BLaER1 treated with 17β-estradiol and CSF1 and Interleukin-3, amounts not matched to agents 10 nM and 100 nM (cell line): Measurements from ENCODE around the gene TLX1.

Experiments
- H3K27ac ChIP-seq, 11 experiments: shearing (Covaris generic); formaldehyde crosslinking; 2 replicates each; pipeline ENCODE4 v1.8.1; 2022
- H3K27me3 ChIP-seq, 11 experiments: shearing (Covaris generic); formaldehyde crosslinking; 2 replicates each; pipeline ENCODE4 v1.8.1; 2022
- H3K36me3 ChIP-seq, 11 experiments: shearing (Covaris generic); formaldehyde crosslinking; 2 replicates each; pipeline ENCODE4 v1.8.1; 2022
- H3K4me1 ChIP-seq, 10 experiments: shearing (Covaris generic); formaldehyde crosslinking; 2 replicates each; pipeline ENCODE4 v1.8.1; 2022
- H3K4me2 ChIP-seq, 11 experiments: shearing (Covaris generic); formaldehyde crosslinking; 2 replicates each; pipeline ENCODE4 v1.8.1; 2022
- H3K4me3 ChIP-seq, 10 experiments: shearing (Covaris generic); formaldehyde crosslinking; 2 replicates each; pipeline ENCODE4 v1.8.1; 2022
- H3K9ac ChIP-seq, 11 experiments: shearing (Covaris generic); formaldehyde crosslinking; 2 replicates each; pipeline ENCODE4 v1.8.1; 2022
- H3K9me3 ChIP-seq, 11 experiments: shearing (Covaris generic); formaldehyde crosslinking; replicated peaks in 1 of 11; 2 replicates each; pipeline ENCODE4 v1.8.1; 2022
- H4K20me1 ChIP-seq, 11 experiments: shearing (Covaris generic); formaldehyde crosslinking; 2 replicates each; pipeline ENCODE4 v1.8.1; 2022
- Cebpa-rat ChIP-seq, 11 experiments: shearing (Covaris generic); IDR thresholded peaks; 2 replicates each; pipeline ENCODE4 v1.8.1; 2022

Gene TLX1

GRCh38 chr10:101124933-101125332, 6.2 kb upstream of the TLX1 start:
- peaks cover 24 to 39% (median 32%) of the 10 kb centered on the region in 10 experiments; a peak in 19 of 20 replicates for H3K4me1 ChIP-seq
- TF ChIP-seq Cebpa-rat (IDR thresholded peaks at IDR 0.05): no peak
- peak overlapping the region in 1 of 11 experiments; percentile 12; a peak in 1 of 22 replicates for H3K4me2 ChIP-seq
- H3K27ac ChIP-seq: no peak overlapping the region
- peaks cover 0 to 19% (median 3%) of the 10 kb centered on the region in 11 experiments; a peak in 8 of 22 replicates for H3K9me3 ChIP-seq
- H3K27me3 ChIP-seq: peaks cover 100% of the 10 kb centered on the region in 11 experiments
- H3K9ac ChIP-seq: no peak overlapping the region
- peaks cover 0 to 71% (median 53%) of the 10 kb centered on the region in 11 experiments; a peak in 15 of 22 replicates for H4K20me1 ChIP-seq
- H3K36me3 ChIP-seq: no peaks in the 10 kb centered on the region
- no peak overlapping the region for H3K4me3 ChIP-seq

- Histone ChIP-seq H3K27me3 (peaks cover 100% of the 10 kb centered on the region in 11 experiments), H3K9ac (no peak overlapping the region), H3K4me3 (no peak overlapping the region), H3K36me3 (no peaks in the 10 kb centered on the region), H3K4me2 (no peak overlapping the region), H3K4me1 (peaks cover 18 to 28% (median 20%) of the 10 kb centered on the region in 10 experiments; a peak in 18 of 20 replicates), H3K27ac (no peak overlapping the region), H3K9me3 (peaks cover 0 to 19% (median 11%) of the 10 kb centered on the region in 11 experiments; a peak in 8 of 22 replicates), H4K20me1 (peaks cover 0 to 78% (median 60%) of the 10 kb centered on the region in 11 experiments; a peak in 16 of 22 replicates)
- no peak for TF ChIP-seq Cebpa-rat (IDR thresholded peaks at IDR 0.05)
Measured at GRCh38 chr10:101126684-101127628, 4.1 kb upstream of the TLX1 start.

GRCh38 chr10:101130141-101130540, 959 bp upstream of the TLX1 start:
- Histone ChIP-seq H3K27me3 (peaks cover 100% of the 10 kb centered on the region in 11 experiments), H3K27ac (no peak overlapping the region)

GRCh38 chr10:101131962-101132635, 999 bp downstream of the TLX1 start:
- Histone ChIP-seq H3K4me3 (peak overlapping the region in 1 of 10 experiments; percentile 24; a peak in 1 of 20 replicates), H3K4me1 (peaks cover 0 to 46% (median 24%) of the 10 kb centered on the region in 10 experiments; a peak in 18 of 20 replicates), H3K9me3 (peaks cover 0 to 19% (median 11%) of the 10 kb centered on the region in 11 experiments; a peak in 8 of 22 replicates), H3K36me3 (no peaks in the 10 kb centered on the region), H4K20me1 (peaks cover 0 to 79% (median 65%) of the 10 kb centered on the region in 11 experiments; a peak in 18 of 22 replicates), H3K9ac (no peak overlapping the region), H3K27me3 (peaks cover 100% of the 10 kb centered on the region in 11 experiments), H3K4me2 (peak overlapping the region in 4 of 11 experiments; percentile 43 to 68 (median 53); a peak in 3 of 22 replicates), H3K27ac (no peak overlapping the region)
- TF ChIP-seq Cebpa-rat (IDR thresholded peaks at IDR 0.05): no peak

More at GRCh38 chr10:101130141-101130540, 959 bp upstream of the TLX1 start:
- Histone ChIP-seq H3K4me3 (no peak overlapping the region), H3K9me3 (peaks cover 0 to 19% (median 11%) of the 10 kb centered on the region in 11 experiments; a peak in 8 of 22 replicates), H3K4me1 (peaks cover 0 to 29% (median 13%) of the 10 kb centered on the region in 10 experiments; a peak in 18 of 20 replicates), H3K9ac (no peak overlapping the region), H3K4me2 (no peak overlapping the region), H4K20me1 (peaks cover 0 to 78% (median 60%) of the 10 kb centered on the region in 11 experiments; a peak in 18 of 22 replicates), H3K36me3 (no peaks in the 10 kb centered on the region)
- no peak for TF ChIP-seq Cebpa-rat (IDR thresholded peaks at IDR 0.05)

- Histone ChIP-seq H3K9ac (no peak overlapping the region), H3K4me2 (no peak overlapping the region), H3K9me3 (peaks cover 0 to 19% (median 11%) of the 10 kb centered on the region in 11 experiments; a peak in 8 of 22 replicates), H3K27ac (no peak overlapping the region), H3K4me3 (no peak overlapping the region), H3K27me3 (peaks cover 100% of the 10 kb centered on the region in 11 experiments), H4K20me1 (peaks cover 0 to 77% (median 67%) of the 10 kb centered on the region in 11 experiments; a peak in 18 of 22 replicates), H3K4me1 (peaks cover 0 to 46% (median 24%) of the 10 kb centered on the region in 10 experiments; a peak in 18 of 20 replicates), H3K36me3 (no peaks in the 10 kb centered on the region)
- TF ChIP-seq Cebpa-rat (IDR thresholded peaks at IDR 0.05): no peak
Measured at GRCh38 chr10:101132636-101133473, 1.8 kb downstream of the TLX1 start.

GRCh38 chr10:101133489-101134298, 2.6 kb downstream of the TLX1 start:
- peak overlapping the region in 3 of 10 experiments; percentile 46 to 60 (median 51); a peak in 4 of 20 replicates for H3K4me3 ChIP-seq
- no peak overlapping the region for H3K27ac ChIP-seq
- peaks cover 0 to 15% (median 11%) of the 10 kb centered on the region in 11 experiments; a peak in 8 of 22 replicates for H3K9me3 ChIP-seq
- H3K9ac ChIP-seq: no peak overlapping the region
- no peaks in the 10 kb centered on the region for H3K36me3 ChIP-seq
- H3K4me1 ChIP-seq: peaks cover 0 to 46% (median 24%) of the 10 kb centered on the region in 10 experiments; a peak in 18 of 20 replicates
- peaks cover 100% of the 10 kb centered on the region in 11 experiments for H3K27me3 ChIP-seq
- no peak for TF ChIP-seq Cebpa-rat (IDR thresholded peaks at IDR 0.05)
- peaks cover 0 to 83% (median 73%) of the 10 kb centered on the region in 11 experiments; a peak in 18 of 22 replicates for H4K20me1 ChIP-seq
- peak overlapping the region in 7 of 11 experiments; percentile 42 to 93 (median 84); a peak in 14 of 22 replicates for H3K4me2 ChIP-seq
